Spleen (tissue), 7 donors: ENCODE results near the gene PLCB4.

ENCODE experiments used
- POLR2AphosphoS5 ChIP-seq, 3 donors: sonication (generic); formaldehyde crosslinking; IDR thresholded peaks; one replicate each; pipeline ENCODE4 v1.5.1; 2017; ENCODE audit warnings: antibody characterized with exemption in 3 of 3
- TF ChIP-seq, protein P1 (sequence below), 11 experiments: fragments of 200-600 bp in 7 of 11; fragments of 450-650 bp in 4 of 11; sonication (generic) in 4 of 11; IDR thresholded peaks in 8 of 11; conservative IDR thresholded peaks in 3 of 11; 1 replicate in 7 of 11; 2 replicates in 4 of 11; pipeline versions ENCODE4 v1.4.0 to v1.8.0; 2016 to 2021; ENCODE audit warnings: antibody characterized with exemption in 11 of 11, inconsistent platforms in 4 of 11, mild to moderate bottlenecking in 1 of 11
- donor health status: DM: no; HTN: no; CAD: no; lungs with moderate emphysema.
- donor health status: DM: no; HTN: no; CAD: no.
- donor health status: DM: no; HTN: no; CAD: no.

DNA sequence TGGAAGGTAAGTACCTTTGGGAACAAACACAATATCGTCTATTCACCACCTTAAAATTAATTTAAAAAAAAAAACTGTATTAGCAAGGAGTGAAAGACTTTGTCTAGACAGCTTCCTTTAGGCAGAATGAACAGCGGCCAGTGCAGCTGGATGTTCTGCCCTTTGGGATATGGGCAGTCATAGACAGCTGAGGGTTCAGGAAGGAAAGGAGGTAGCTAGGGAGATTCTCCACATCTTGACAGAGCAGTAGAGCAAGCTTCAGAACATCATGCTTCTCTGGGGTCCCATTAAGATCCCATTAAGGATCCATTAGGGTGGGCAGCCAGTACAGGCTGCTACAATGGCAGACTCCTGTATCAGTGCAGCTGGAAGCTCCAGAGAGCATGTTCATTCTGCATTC lies 46.5 kb upstream of the PLCB4 start:
- TF ChIP-seq, protein P1, sequence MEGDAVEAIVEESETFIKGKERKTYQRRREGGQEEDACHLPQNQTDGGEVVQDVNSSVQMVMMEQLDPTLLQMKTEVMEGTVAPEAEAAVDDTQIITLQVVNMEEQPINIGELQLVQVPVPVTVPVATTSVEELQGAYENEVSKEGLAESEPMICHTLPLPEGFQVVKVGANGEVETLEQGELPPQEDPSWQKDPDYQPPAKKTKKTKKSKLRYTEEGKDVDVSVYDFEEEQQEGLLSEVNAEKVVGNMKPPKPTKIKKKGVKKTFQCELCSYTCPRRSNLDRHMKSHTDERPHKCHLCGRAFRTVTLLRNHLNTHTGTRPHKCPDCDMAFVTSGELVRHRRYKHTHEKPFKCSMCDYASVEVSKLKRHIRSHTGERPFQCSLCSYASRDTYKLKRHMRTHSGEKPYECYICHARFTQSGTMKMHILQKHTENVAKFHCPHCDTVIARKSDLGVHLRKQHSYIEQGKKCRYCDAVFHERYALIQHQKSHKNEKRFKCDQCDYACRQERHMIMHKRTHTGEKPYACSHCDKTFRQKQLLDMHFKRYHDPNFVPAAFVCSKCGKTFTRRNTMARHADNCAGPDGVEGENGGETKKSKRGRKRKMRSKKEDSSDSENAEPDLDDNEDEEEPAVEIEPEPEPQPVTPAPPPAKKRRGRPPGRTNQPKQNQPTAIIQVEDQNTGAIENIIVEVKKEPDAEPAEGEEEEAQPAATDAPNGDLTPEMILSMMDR (IDR thresholded peaks at IDR 0.05 in 8 of 11, conservative IDR thresholded peaks at IDR 0.05 in 3 of 11), result no peak
- TF ChIP-seq POLR2AphosphoS5 (IDR thresholded peaks at IDR 0.05), result no peak
